ENCODE results near the gene PHLDB2. TPM values are rescaled to one million over a fixed set of nuclear protein-coding genes. Genes with fewer than 3 reads are reported as not detected.

Gene PHLDB2
- total RNA-seq, 1 experiment from 2014 or later, result 30.7 TPM

GRCh38 chr3:111939873-111940272, 80.8 kb downstream of the PHLDB2 start:
- Mint-ChIP-seq H3K4me1 (ENCODE audit: low read depth, unreplicated experiment) (peaks cover 27% of the 10 kb centered on the region), H3K27me3 (ENCODE audit: unreplicated experiment) (no peaks in the 10 kb centered on the region), H3K4me3 (ENCODE audit: low read depth, unreplicated experiment) (no peak overlapping the region), H3K36me3 (ENCODE audit: insufficient read depth, unreplicated experiment) (peaks cover 7% of the 10 kb centered on the region), H3K9me3 (ENCODE audit: low read depth, unreplicated experiment) (no peaks in the 10 kb centered on the region), H3K27ac (ENCODE audit: unreplicated experiment) (no peak overlapping the region)
- DNase-seq, result no peak
- intact Hi-C loops (cut with micrococcal nuclease; ENCODE audit: unreplicated experiment), result no loop called here
- CTCF ChIA-PET, result no interaction called here
- BruUV-seq (replicated peaks), result no TSS peak
- no peak for TF ChIP-seq CTCF (IDR thresholded peaks at IDR 0.05; ENCODE audit: unreplicated experiment)

- peaks cover 7% of the 10 kb centered on the region for H3K36me3 Mint-ChIP-seq (ENCODE audit: insufficient read depth, unreplicated experiment)
- peaks cover 9% of the 10 kb centered on the region for H3K4me1 Mint-ChIP-seq (ENCODE audit: low read depth, unreplicated experiment)
- no peaks in the 10 kb centered on the region for H3K9me3 Mint-ChIP-seq (ENCODE audit: low read depth, unreplicated experiment)
- intact Hi-C loops (cut with micrococcal nuclease; ENCODE audit: unreplicated experiment), result no loop called here
- CTCF ChIA-PET, result no interaction called here
- TF ChIP-seq CTCF (IDR thresholded peaks at IDR 0.05; ENCODE audit: unreplicated experiment), result no peak
- DNase-seq, result no peak
- no peaks in the 10 kb centered on the region for H3K27me3 Mint-ChIP-seq (ENCODE audit: unreplicated experiment)
- BruUV-seq (replicated peaks), result no TSS peak
- H3K27ac Mint-ChIP-seq (ENCODE audit: unreplicated experiment), result no peak overlapping the region
- H3K4me3 Mint-ChIP-seq (ENCODE audit: low read depth, unreplicated experiment), result no peak overlapping the region
These were observed 84.5 kb downstream of the PHLDB2 start for GRCh38 chr3:111943533-111943932.

DNA sequence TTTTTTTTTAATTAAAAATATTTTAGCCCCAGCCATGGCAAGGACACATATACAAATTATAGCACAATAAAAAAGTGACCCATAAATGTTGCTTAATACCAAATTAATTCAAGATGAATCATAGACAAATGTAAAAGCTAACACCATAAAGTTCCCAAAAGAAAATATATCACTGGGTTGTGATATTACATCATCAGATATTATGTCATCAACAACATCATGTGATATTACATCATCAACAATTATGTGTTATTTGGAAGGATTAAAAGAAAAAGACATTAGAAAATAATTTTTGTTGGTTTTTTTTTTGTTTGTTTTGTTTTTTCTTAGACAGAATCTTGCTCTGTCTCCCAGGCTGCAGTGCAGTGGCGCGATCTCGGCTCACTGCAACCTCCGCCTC, 85.3 kb downstream of the PHLDB2 start:
- Mint-ChIP-seq H3K9me3 (ENCODE audit: low read depth, unreplicated experiment) (no peaks in the 10 kb centered on the region), H3K36me3 (ENCODE audit: insufficient read depth, unreplicated experiment) (peaks cover 7% of the 10 kb centered on the region), H3K27me3 (ENCODE audit: unreplicated experiment) (no peaks in the 10 kb centered on the region), H3K4me1 (ENCODE audit: low read depth, unreplicated experiment) (peaks cover 9% of the 10 kb centered on the region), H3K4me3 (ENCODE audit: low read depth, unreplicated experiment) (no peak overlapping the region), H3K27ac (ENCODE audit: unreplicated experiment) (no peak overlapping the region)
- CTCF ChIA-PET, result no interaction called here
- intact Hi-C loops (cut with micrococcal nuclease; ENCODE audit: unreplicated experiment), result no loop called here
- BruUV-seq (replicated peaks), result no TSS peak
- no peak for DNase-seq
- TF ChIP-seq CTCF (IDR thresholded peaks at IDR 0.05; ENCODE audit: unreplicated experiment), result no peak

DNA sequence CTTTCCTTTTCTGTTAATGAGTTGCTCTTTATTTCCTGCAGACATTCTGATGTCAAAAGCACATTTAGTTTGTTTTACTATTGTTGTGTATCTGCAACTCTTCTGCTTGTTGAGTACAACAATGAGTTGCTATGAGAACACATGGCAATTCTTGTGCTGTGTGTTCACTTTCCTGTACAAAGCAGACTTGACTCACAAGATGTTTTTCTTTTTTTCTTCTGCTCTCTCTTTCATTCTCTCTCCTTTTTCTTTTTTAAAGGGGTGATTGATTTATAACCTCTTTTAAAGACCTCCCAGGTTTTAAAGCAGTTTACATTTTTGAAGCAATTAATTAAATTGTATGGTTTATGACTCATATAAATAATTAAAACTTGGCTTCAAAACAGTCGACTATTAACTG, 88.2 kb downstream of the PHLDB2 start:
- intact Hi-C loops (cut with micrococcal nuclease; ENCODE audit: unreplicated experiment), result no loop called here
- Mint-ChIP-seq H3K9me3 (ENCODE audit: low read depth, unreplicated experiment) (no peaks in the 10 kb centered on the region), H3K4me1 (ENCODE audit: low read depth, unreplicated experiment) (peaks cover 9% of the 10 kb centered on the region), H3K27ac (ENCODE audit: unreplicated experiment) (no peak overlapping the region), H3K27me3 (ENCODE audit: unreplicated experiment) (no peaks in the 10 kb centered on the region), H3K36me3 (ENCODE audit: insufficient read depth, unreplicated experiment) (no peaks in the 10 kb centered on the region), H3K4me3 (ENCODE audit: low read depth, unreplicated experiment) (no peak overlapping the region)
- CTCF ChIA-PET, result no interaction called here
- no peak for DNase-seq
- no peak for TF ChIP-seq CTCF (IDR thresholded peaks at IDR 0.05; ENCODE audit: unreplicated experiment)
- BruUV-seq (replicated peaks), result no TSS peak

Data from Calu3 (cell line).